ENCODE measurements around the gene VAMP1.
"Not testable (repeated sequence)": the region's sequence is repeated elsewhere in the genome, so short reads cannot be mapped to it uniquely, and the experiment has no call there.

Gene VAMP1

DNA sequence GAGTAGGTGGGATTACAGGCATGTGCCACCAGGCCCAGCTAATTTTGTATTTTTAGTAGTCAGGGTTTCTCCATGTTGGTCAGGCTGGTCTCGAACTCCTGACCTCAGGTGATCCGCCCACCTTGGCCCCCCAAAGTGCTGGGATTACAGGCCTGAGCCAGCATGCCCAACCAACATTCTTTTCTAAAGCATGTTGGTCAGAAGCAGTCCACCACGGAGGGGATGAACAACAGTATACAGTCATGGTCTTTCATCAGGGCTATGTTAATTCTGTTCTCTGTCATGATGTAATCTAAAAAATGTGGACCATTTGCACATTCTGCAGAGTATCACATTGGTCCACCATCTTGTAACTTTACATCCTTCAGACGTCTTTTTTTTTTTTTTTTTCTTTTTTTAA, 19.0 kb upstream of the VAMP1 start:
- Histone ChIP-seq H3K27ac (ENCODE audit: low read length) (no peak overlapping the region), H3K4me1 (ENCODE audit: low read length) (peaks cover 7% of the 10 kb centered on the region), H3K36me3 (replicated peaks; ENCODE audit: low read depth, low read length) (peaks cover 9% of the 10 kb centered on the region), H2AFZ (ENCODE audit: low read depth, low read length) (no peak overlapping the region), H3K9me3 (ENCODE audit: insufficient read depth, low read length) (no peaks in the 10 kb centered on the region), H3K9ac (ENCODE audit: low read length) (no peak overlapping the region), H3K27me3 (ENCODE audit: low read depth, low read length) (no peaks in the 10 kb centered on the region), H4K20me1 (ENCODE audit: insufficient read depth, low read length) (no peaks in the 10 kb centered on the region), H3K79me2 (ENCODE audit: low read length) (peaks cover 16% of the 10 kb centered on the region), H3K4me2 (ENCODE audit: low read length) (no peak overlapping the region), H3K4me3 (ENCODE audit: low read length) (no peak overlapping the region)
- TF ChIP-seq CTCF (IDR thresholded peaks at IDR 0.05; ENCODE audit: low read depth, low read length): no peak
- no peak for TF ChIP-seq EZH2phosphoT487 (IDR thresholded peaks at IDR 0.05; ENCODE audit: low read depth)

GRCh38 chr12:6488240-6488639, 17.8 kb upstream of the VAMP1 start:
- no peaks in the 10 kb centered on the region for H3K9me3 ChIP-seq (ENCODE audit: insufficient read depth, low read length)
- no peak overlapping the region for H3K4me3 ChIP-seq (ENCODE audit: low read length)
- H3K27ac ChIP-seq (ENCODE audit: low read length): no peak overlapping the region
- H3K9ac ChIP-seq (ENCODE audit: low read length): no peak overlapping the region
- H2AFZ ChIP-seq (ENCODE audit: low read depth, low read length): no peak overlapping the region
- peaks cover 13% of the 10 kb centered on the region for H3K79me2 ChIP-seq (ENCODE audit: low read length)
- no peak overlapping the region for H3K4me2 ChIP-seq (ENCODE audit: low read length)
- H3K27me3 ChIP-seq (ENCODE audit: low read depth, low read length): no peaks in the 10 kb centered on the region
- H3K4me1 ChIP-seq (ENCODE audit: low read length): peaks cover 7% of the 10 kb centered on the region
- no peaks in the 10 kb centered on the region for H4K20me1 ChIP-seq (ENCODE audit: insufficient read depth, low read length)
- no peak for TF ChIP-seq CTCF (IDR thresholded peaks at IDR 0.05; ENCODE audit: low read depth, low read length)
- TF ChIP-seq EZH2phosphoT487 (IDR thresholded peaks at IDR 0.05; ENCODE audit: low read depth): no peak
- peaks cover 9% of the 10 kb centered on the region for H3K36me3 ChIP-seq (replicated peaks; ENCODE audit: low read depth, low read length)

GRCh38 chr12:6478416-6478815, 7.9 kb upstream of the VAMP1 start:
- no peaks in the 10 kb centered on the region for H4K20me1 ChIP-seq (ENCODE audit: insufficient read depth, low read length)
- no peak for TF ChIP-seq EZH2phosphoT487 (IDR thresholded peaks at IDR 0.05; ENCODE audit: low read depth)
- TF ChIP-seq CTCF (IDR thresholded peaks at IDR 0.05; ENCODE audit: low read depth, low read length): no peak
- no peaks in the 10 kb centered on the region for H3K36me3 ChIP-seq (replicated peaks; ENCODE audit: low read depth, low read length)
- no peaks in the 10 kb centered on the region for H3K9me3 ChIP-seq (ENCODE audit: insufficient read depth, low read length)
- no peak overlapping the region for H3K4me3 ChIP-seq (ENCODE audit: low read length)
- no peaks in the 10 kb centered on the region for H3K4me1 ChIP-seq (ENCODE audit: low read length)
- H3K27me3 ChIP-seq (ENCODE audit: low read depth, low read length): 0 out of 2 replicates have a peak, but pooled peaks cover 2% of the 10 kb centered on the region
- H3K79me2 ChIP-seq (ENCODE audit: low read length): no peaks in the 10 kb centered on the region
- H3K27ac ChIP-seq (ENCODE audit: low read length): no peak overlapping the region
- no peak overlapping the region for H3K4me2 ChIP-seq (ENCODE audit: low read length)
- H2AFZ ChIP-seq (ENCODE audit: low read depth, low read length): no peak overlapping the region
- no peak overlapping the region for H3K9ac ChIP-seq (ENCODE audit: low read length)

DNA sequence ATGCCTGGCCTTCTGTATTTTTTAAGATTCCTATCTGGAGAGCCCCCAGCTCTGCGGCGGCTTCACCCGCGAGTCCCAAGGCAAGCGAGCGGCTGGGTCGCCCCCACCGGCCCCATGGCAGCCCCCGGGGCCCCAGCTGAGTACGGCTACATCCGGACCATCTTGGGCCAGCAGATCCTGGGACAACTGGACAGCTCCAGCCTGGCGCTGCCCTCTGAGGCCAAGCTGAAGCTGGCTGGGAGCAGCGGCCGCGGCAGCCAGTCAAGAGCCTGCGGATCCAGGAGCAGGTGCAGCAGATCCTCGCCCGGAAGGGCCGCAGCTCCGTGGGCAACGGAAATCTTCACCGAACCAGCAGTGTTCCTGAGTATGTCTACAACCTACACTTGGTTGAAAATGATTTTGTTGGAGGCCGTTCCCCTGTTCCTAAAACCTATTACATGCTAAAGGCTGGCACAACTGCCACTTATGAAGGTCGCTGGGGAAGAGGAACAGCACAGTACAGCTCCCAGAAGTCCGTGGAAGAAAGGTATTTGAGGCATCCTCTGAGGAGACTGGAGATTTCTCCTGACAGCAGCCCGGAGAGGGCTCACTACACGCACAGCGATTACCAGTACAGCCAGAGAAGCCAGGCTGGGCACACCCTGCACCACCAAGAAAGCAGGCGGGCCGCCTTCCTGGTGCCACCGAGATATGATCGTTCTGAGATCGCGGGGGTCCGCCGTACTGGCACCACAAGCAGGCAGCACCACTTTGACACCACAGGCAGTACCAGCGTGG, 7.3 kb upstream of the VAMP1 start:
- H2AFZ ChIP-seq (ENCODE audit: low read depth, low read length); H3K36me3 ChIP-seq (replicated peaks; ENCODE audit: low read depth, low read length); H4K20me1 ChIP-seq (ENCODE audit: insufficient read depth, low read length); H3K79me2 ChIP-seq (ENCODE audit: low read length); H3K27me3 ChIP-seq (ENCODE audit: low read depth, low read length); H3K27ac ChIP-seq (ENCODE audit: low read length); H3K4me2 ChIP-seq (ENCODE audit: low read length); H3K9ac ChIP-seq (ENCODE audit: low read length); H3K4me1 ChIP-seq (ENCODE audit: low read length); H3K4me3 ChIP-seq (ENCODE audit: low read length); H3K9me3 ChIP-seq (ENCODE audit: insufficient read depth, low read length): not testable (repeated sequence)

Data from OCI-LY3 (cell line).